ENCODE data around the gene KLHL18. TPM values are rescaled to one million over a fixed set of nuclear protein-coding genes. Genes with fewer than 3 reads are reported as not detected.

The KLHL18 gene
- total and polyA plus RNA-seq, 12 donors = 32.1 to 85.7 (median 45.2) TPM

GRCh38 chr3:47267490-47267824, 15.3 kb upstream of the KLHL18 start:
- H3K27ac ChIP-seq = peak overlapping the region in 9 of 10 donors; percentile 54 to 80 (median 62)
- H3K27me3 ChIP-seq = no peaks in the 10 kb centered on the region
- H3K4me1 ChIP-seq = peaks cover 3 to 25% (median 17%) of the 10 kb centered on the region in 9 donors
- H3K36me3 ChIP-seq = peaks cover 0 to 7% (median 0%) of the 10 kb centered on the region in 9 donors
- H3K4me3 ChIP-seq = no peak overlapping the region
- intact Hi-C loops (cut with DNase I) = no loop called here
- H3K9me3 ChIP-seq = no peaks in the 10 kb centered on the region
- DNase-seq (no peak), ATAC-seq (no peak)
- TF ChIP-seq CTCF (IDR thresholded peaks at IDR 0.05) = no peak

- Histone ChIP-seq H3K4me1 (peaks cover 3 to 25% (median 17%) of the 10 kb centered on the region in 9 donors), H3K4me3 (no peak overlapping the region), H3K27ac (no peak overlapping the region), H3K9me3 (no peaks in the 10 kb centered on the region), H3K27me3 (no peaks in the 10 kb centered on the region), H3K36me3 (peaks cover 0 to 19% (median 0%) of the 10 kb centered on the region in 9 donors)
- ATAC-seq (no peak), DNase-seq (no peak)
- no peak for TF ChIP-seq CTCF (IDR thresholded peaks at IDR 0.05)
- 92 to 95% methylated on average over 4 of the region's 4 CpGs for WGBS, 2 donors
- intact Hi-C loops (cut with DNase I) = no loop called here
Measured at GRCh38 chr3:47270526-47270925, 12.2 kb upstream of the KLHL18 start.

GRCh38 chr3:47273564-47273963, 9.2 kb upstream of the KLHL18 start:
- H3K9me3 ChIP-seq = no peaks in the 10 kb centered on the region
- peaks cover 0 to 6% (median 0%) of the 10 kb centered on the region in 9 donors for H3K4me1 ChIP-seq
- no peak for DNase-seq
- no peaks in the 10 kb centered on the region for H3K27me3 ChIP-seq
- ATAC-seq = no peak
- 90 to 93% methylated on average over 5 of the region's 5 CpGs for WGBS, 2 donors
- H3K27ac ChIP-seq = no peak overlapping the region
- intact Hi-C loops (cut with DNase I) = no loop called here
- H3K36me3 ChIP-seq = peaks cover 0 to 34% (median 0%) of the 10 kb centered on the region in 9 donors
- TF ChIP-seq CTCF (IDR thresholded peaks at IDR 0.05) = no peak
- H3K4me3 ChIP-seq = no peak overlapping the region

DNA sequence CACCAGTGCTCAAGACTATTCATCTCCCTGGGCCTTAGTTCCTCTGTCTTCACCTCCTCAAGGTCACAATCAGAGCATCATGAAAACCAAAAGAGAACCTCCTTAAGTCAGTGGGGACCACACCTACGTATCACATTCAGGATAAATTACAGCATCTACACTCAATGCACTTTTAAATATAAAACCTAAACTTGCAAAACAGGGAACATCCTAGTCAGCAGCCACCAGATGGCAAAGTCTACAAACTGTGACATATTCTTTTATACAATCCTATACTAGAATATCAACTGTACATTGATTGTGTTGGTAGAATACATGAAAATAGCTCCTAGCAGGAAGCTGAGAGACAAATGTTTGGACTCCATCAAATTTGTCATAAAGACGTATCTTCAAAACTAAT, 8.1 kb upstream of the KLHL18 start:
- Histone ChIP-seq H3K4me3 (no peak overlapping the region), H3K27ac (no peak overlapping the region), H3K4me1 (peaks cover 0 to 6% (median 0%) of the 10 kb centered on the region in 9 donors), H3K9me3 (no peaks in the 10 kb centered on the region), H3K27me3 (no peaks in the 10 kb centered on the region), H3K36me3 (peaks cover 0 to 34% (median 0%) of the 10 kb centered on the region in 9 donors)
- DNase-seq (no peak), ATAC-seq (no peak)
- intact Hi-C loops (cut with DNase I) = no loop called here
- 94% methylated on average over 2 of the region's 2 CpGs for WGBS, 2 donors
- no peak for TF ChIP-seq CTCF (IDR thresholded peaks at IDR 0.05)
